HEK293T (cell line): ENCODE results near the gene PFDN4.

Experiments used
- CTCF ChIA-PET: fragments of 350-600 bp; formaldehyde crosslinking; extraction: SDS; loops from one replicate; lab custom pipeline; 2021; ENCODE audit warnings: antibody characterized with exemption, inconsistent platforms; lab: Yijun Ruan, JAX
- POLR2A ChIA-PET: fragments of 350-600 bp; formaldehyde crosslinking; extraction: SDS; loops from one replicate; lab custom pipeline; 2020; ENCODE audit warnings: antibody characterized with exemption, inconsistent platforms; lab: Yijun Ruan, JAX
- DNase-seq: peaks from one replicate; pipeline ENCODE4 v3.0.0; 2012; ENCODE audit warnings: mixed read lengths; ENCODE audit errors: extremely low spot score
- ARNT ChIP-seq: fragments of 450-650 bp; IDR thresholded peaks from 2 replicates; pipeline ENCODE4 v1.6.1; 2017; ENCODE audit warnings: mild to moderate bottlenecking
- BHLHE40 ChIP-seq: fragments of 450-650 bp; IDR thresholded peaks from 2 replicates; pipeline ENCODE4 v1.6.1; 2016; ENCODE audit warnings: mild to moderate bottlenecking, moderate library complexity, borderline replicate concordance
- ELF4 ChIP-seq: fragments of 450-650 bp; IDR thresholded peaks from 2 replicates; pipeline ENCODE4 v1.6.1; 2017; ENCODE audit warnings: antibody characterized with exemption
- FOXA1 ChIP-seq: fragments of 450-650 bp; IDR thresholded peaks from 2 replicates; pipeline ENCODE4 v1.6.1; 2016; ENCODE audit warnings: mild to moderate bottlenecking
- FOXK2 ChIP-seq: fragments of 450-650 bp; IDR thresholded peaks from 2 replicates; pipeline ENCODE4 v1.6.1; 2016; ENCODE audit warnings: mild to moderate bottlenecking
- FOXM1 ChIP-seq: fragments of 450-650 bp; IDR thresholded peaks from 2 replicates; pipeline ENCODE4 v1.6.1; 2017; ENCODE audit warnings: mild to moderate bottlenecking, borderline replicate concordance
- HDGF ChIP-seq: fragments of 450-650 bp; IDR thresholded peaks from 2 replicates; pipeline ENCODE4 v1.6.1; 2017; ENCODE audit warnings: antibody characterized with exemption, borderline replicate concordance
- NFRKB ChIP-seq: fragments of 450-650 bp; IDR thresholded peaks from 2 replicates; pipeline ENCODE4 v1.6.1; 2016; ENCODE audit warnings: mild to moderate bottlenecking, moderate library complexity
- SP1 ChIP-seq: fragments of 450-650 bp; IDR thresholded peaks from 2 replicates; pipeline ENCODE4 v1.6.1; 2017
- SUZ12 ChIP-seq: fragments of 450-650 bp; IDR thresholded peaks from 2 replicates; pipeline ENCODE4 v1.6.1; 2016; ENCODE audit warnings: mild to moderate bottlenecking
- TARDBP ChIP-seq: fragments of 450-650 bp; IDR thresholded peaks from 2 replicates; pipeline ENCODE4 v1.6.1; 2016
- ZNF384 ChIP-seq: fragments of 450-650 bp; IDR thresholded peaks from 2 replicates; pipeline ENCODE4 v1.6.1; 2016
- TF ChIP-seq, protein P1 (sequence below): fragments of 450-650 bp; IDR thresholded peaks from 2 replicates; pipeline ENCODE4 v1.6.1; 2016

Gene PFDN4

DNA sequence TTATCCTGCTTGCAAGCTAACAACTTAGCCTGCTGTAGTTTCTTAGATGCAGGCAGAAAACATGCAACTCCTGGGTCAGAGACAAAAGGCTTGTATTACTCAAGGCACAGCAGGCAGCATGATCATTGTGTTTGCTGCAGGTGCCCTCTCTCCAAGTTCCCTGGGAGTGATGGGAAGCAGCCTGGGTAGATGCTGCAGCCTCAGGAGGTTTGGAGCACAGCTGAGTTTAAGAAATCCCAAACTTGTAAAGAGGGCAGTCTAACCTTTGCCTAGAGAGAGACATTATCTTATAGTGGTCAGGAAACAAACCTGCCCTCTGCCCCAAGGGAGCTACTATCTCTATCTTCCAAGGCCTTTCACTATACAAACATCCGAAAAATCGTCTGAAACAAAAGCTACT lies 61.1 kb downstream of the PFDN4 start:
- ChIA-PET POLR2A (no interaction called here), CTCF (no interaction called here)
- TF ChIP-seq FOXM1 (no peak), FOXA1 (no peak), ARNT (no peak), TARDBP (no peak), SP1 (no peak), HDGF (no peak), ZNF384 (no peak), BHLHE40 (no peak), SUZ12 (no peak), NFRKB (no peak), FOXK2 (no peak), ELF4 (no peak)
- TF ChIP-seq, protein P1, sequence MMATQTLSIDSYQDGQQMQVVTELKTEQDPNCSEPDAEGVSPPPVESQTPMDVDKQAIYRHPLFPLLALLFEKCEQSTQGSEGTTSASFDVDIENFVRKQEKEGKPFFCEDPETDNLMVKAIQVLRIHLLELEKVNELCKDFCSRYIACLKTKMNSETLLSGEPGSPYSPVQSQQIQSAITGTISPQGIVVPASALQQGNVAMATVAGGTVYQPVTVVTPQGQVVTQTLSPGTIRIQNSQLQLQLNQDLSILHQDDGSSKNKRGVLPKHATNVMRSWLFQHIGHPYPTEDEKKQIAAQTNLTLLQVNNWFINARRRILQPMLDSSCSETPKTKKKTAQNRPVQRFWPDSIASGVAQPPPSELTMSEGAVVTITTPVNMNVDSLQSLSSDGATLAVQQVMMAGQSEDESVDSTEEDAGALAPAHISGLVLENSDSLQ: no peak
- no peak for DNase-seq
